Osteocyte (in vitro differentiated cells): Measurements from ENCODE around the gene GJA5. TPM values are rescaled to one million over a fixed set of nuclear protein-coding genes. Genes with fewer than 3 reads are reported as not detected.

Source experiments
- DNase-seq: peaks from one replicate; pipeline ENCODE4 v3.0.0; 2021; ENCODE audit warnings: mixed read lengths; ENCODE audit not compliant: unreplicated experiment; ENCODE audit errors: extremely low spot score
- H3K27ac Mint-ChIP-seq: one replicate; pipeline ENCODE4 v1.8.0; 2021; ENCODE audit warnings: mild to moderate bottlenecking, mixed read lengths; ENCODE audit not compliant: unreplicated experiment
- H3K27me3 Mint-ChIP-seq: one replicate; pipeline ENCODE4 v1.8.0; 2021; ENCODE audit warnings: mixed read lengths; ENCODE audit not compliant: unreplicated experiment
- H3K36me3 Mint-ChIP-seq: one replicate; pipeline ENCODE4 v1.8.0; 2021; ENCODE audit warnings: mixed read lengths; ENCODE audit not compliant: unreplicated experiment
- H3K4me1 Mint-ChIP-seq: one replicate; pipeline ENCODE4 v1.8.0; 2021; ENCODE audit warnings: mixed read lengths; ENCODE audit not compliant: unreplicated experiment
- H3K4me3 Mint-ChIP-seq: one replicate; pipeline ENCODE4 v1.8.0; 2021; ENCODE audit warnings: mild to moderate bottlenecking, moderate library complexity, mixed read lengths; ENCODE audit not compliant: unreplicated experiment
- H3K9me3 Mint-ChIP-seq: one replicate; pipeline ENCODE4 v1.8.0; 2021; ENCODE audit warnings: mixed read lengths; ENCODE audit not compliant: unreplicated experiment
- total RNA-seq: library from RNA; stranded (reverse); gene quantifications from 2 replicates; pipeline ENCODE4 v1.2.1, GENCODE V29; 2021
- TF ChIP-seq, protein P1 (sequence below): fragments of 200-600 bp; sonication (generic); IDR thresholded peaks from 2 replicates; pipeline ENCODE4 v1.5.0; 2021; ENCODE audit warnings: antibody characterized with exemption, mild to moderate bottlenecking, moderate library complexity

GJA5 gene
- total RNA-seq, 1 donor from 2014 or later, result not detected

DNA sequence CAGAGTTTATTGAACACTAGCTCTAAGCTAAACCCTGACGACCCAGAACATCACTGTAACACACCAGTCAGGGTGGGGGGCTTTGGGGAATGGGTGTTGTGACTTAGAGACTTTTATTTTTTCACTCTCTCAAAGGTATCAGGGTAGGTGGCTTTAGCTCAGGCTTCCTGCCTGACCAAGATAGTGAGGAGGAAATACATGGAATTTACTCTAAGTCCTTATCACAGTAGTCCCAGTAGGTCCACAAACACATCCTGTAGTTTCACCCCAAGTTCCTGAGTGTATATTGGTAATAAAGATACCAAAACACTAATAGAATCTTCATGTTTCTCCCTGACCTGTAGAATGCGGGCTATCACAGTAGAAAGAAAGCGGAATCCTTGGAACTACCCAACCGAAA is 15.1 kb downstream of the GJA5 start:
- no peak overlapping the region for H3K4me3 Mint-ChIP-seq
- no peaks in the 10 kb centered on the region for H3K4me1 Mint-ChIP-seq
- H3K9me3 Mint-ChIP-seq, result no peaks in the 10 kb centered on the region
- H3K36me3 Mint-ChIP-seq, result no peaks in the 10 kb centered on the region
- DNase-seq, result peak; percentile 32
- TF ChIP-seq, protein P1, sequence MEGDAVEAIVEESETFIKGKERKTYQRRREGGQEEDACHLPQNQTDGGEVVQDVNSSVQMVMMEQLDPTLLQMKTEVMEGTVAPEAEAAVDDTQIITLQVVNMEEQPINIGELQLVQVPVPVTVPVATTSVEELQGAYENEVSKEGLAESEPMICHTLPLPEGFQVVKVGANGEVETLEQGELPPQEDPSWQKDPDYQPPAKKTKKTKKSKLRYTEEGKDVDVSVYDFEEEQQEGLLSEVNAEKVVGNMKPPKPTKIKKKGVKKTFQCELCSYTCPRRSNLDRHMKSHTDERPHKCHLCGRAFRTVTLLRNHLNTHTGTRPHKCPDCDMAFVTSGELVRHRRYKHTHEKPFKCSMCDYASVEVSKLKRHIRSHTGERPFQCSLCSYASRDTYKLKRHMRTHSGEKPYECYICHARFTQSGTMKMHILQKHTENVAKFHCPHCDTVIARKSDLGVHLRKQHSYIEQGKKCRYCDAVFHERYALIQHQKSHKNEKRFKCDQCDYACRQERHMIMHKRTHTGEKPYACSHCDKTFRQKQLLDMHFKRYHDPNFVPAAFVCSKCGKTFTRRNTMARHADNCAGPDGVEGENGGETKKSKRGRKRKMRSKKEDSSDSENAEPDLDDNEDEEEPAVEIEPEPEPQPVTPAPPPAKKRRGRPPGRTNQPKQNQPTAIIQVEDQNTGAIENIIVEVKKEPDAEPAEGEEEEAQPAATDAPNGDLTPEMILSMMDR, result no peak
- H3K27ac Mint-ChIP-seq, result no peak overlapping the region
- peaks cover 6% of the 10 kb centered on the region for H3K27me3 Mint-ChIP-seq

DNA sequence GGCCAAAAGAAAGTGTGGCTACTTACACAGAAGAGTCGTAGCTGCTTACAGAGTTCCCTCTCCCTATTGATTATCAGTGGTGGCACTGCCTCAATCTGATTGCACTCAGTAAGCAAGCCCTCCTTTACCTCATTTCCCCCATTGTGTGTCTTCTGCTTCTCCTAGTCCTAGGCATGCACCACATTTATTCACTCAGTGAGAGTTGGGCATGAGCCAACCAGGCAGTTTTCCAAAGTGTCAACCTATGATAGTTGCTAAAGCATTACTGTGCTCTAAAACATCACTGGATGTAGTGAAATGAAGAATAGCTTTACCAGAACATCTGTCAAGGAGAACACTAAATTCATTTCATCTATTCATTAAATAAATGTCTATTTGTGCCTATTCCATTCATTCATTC is 19.3 kb downstream of the GJA5 start:
- Mint-ChIP-seq H3K27ac (no peak overlapping the region), H3K27me3 (peaks cover 2% of the 10 kb centered on the region), H3K9me3 (no peaks in the 10 kb centered on the region), H3K4me1 (no peaks in the 10 kb centered on the region), H3K36me3 (no peaks in the 10 kb centered on the region), H3K4me3 (no peak overlapping the region)
- DNase-seq, result peak; percentile 11
- TF ChIP-seq, protein P1, result no peak

DNA sequence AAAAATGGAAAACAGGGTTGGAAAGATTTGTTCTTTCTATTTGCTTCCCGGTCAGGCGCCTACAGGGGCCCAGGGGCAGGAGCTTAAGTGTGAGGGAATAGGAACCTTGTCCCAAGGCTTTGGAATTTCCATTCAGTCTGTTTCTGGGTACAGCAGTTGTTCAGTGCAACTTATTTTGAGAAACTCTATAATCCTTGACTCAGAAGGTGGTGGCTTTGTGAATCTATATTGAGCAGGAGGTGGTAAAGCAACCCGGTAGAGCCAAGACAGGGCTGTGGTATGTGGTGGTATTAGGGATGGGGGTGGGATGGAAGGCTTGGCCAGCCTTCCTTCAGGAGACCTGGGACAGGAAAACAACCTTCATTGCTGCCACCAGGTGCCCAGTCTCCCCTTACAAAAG is 20.0 kb downstream of the GJA5 start:
- Mint-ChIP-seq H3K4me3 (no peak overlapping the region), H3K36me3 (no peaks in the 10 kb centered on the region), H3K4me1 (no peaks in the 10 kb centered on the region), H3K27me3 (no peaks in the 10 kb centered on the region), H3K27ac (no peak overlapping the region), H3K9me3 (no peaks in the 10 kb centered on the region)
- DNase-seq, result peak; percentile 38
- TF ChIP-seq, protein P1, result no peak

DNA sequence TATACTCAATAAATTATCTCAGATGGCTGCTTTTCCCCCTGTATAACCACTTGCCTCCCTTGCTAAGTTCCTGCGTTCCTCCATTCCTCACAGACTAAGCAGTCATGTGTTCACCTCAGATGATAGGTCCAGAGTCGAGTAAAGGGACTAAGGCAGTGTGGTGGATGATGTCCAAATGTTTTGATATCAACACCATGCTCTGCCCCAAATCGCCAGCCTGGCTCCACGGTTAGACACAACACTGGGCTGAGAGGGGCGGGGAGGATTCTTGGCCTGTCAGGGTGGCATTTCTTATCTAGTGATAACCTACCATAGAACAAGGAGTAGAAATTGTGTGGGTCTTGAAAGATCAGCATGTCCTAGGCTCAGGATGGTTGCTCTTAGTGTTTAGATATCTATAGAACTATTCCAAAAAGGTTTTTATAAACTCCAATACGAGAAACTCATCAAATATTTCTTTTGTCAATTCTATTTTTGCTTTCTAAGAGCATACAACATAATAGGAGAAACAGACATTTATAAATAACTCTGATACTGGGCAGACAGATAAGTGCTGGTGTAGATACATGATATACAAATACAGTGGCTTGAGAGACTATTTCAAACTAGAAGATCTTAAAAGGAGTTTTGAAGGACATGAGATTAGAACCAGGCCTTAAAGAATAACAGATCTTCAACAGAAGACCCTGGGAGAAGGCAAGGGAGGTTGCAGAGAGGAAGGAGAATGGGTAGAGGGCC is 21.5 kb downstream of the GJA5 start:
- H3K27me3 Mint-ChIP-seq, result peaks cover 2% of the 10 kb centered on the region
- H3K27ac Mint-ChIP-seq, result no peak overlapping the region
- no peaks in the 10 kb centered on the region for H3K36me3 Mint-ChIP-seq
- peak; percentile 76 for DNase-seq
- no peak overlapping the region for H3K4me3 Mint-ChIP-seq
- TF ChIP-seq, protein P1, result no peak
- H3K4me1 Mint-ChIP-seq, result no peaks in the 10 kb centered on the region
- H3K9me3 Mint-ChIP-seq, result no peaks in the 10 kb centered on the region

DNA sequence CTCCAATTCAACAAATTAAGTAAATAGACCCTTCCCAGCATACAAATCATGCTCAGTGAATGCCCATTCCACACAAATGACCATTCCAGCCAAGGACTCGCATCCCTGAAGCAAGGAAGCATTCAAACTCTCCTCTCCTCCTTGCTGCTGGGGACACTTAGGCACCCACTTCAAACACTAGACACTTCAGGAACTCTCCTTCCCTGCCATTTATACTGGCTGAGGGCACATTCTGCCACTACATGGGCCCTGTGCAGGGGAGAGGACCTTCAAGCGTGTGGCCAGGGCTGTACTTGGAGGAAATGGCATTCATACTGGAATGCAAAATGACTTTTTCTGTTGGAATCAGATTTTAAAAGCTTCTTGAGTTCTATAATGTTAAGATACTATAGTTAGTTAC is 22.3 kb downstream of the GJA5 start:
- Mint-ChIP-seq H3K4me1 (no peaks in the 10 kb centered on the region), H3K27me3 (peaks cover 2% of the 10 kb centered on the region), H3K4me3 (no peak overlapping the region), H3K9me3 (no peaks in the 10 kb centered on the region), H3K27ac (no peak overlapping the region), H3K36me3 (no peaks in the 10 kb centered on the region)
- peak; percentile 48 for DNase-seq
- TF ChIP-seq, protein P1, result no peak
